Neural crest cell (in vitro differentiated cells): ENCODE measurements around the gene SH2D3C. TPM values are rescaled to one million over a fixed set of nuclear protein-coding genes. Genes with fewer than 3 reads are reported as not detected.
A peak's percentile ranks its signal among the peaks of the same experiment; 100 is the strongest.

ENCODE experiments used
- DNase-seq: peaks from one replicate; pipeline ENCODE4 v3.0.0; 2021; ENCODE audit warnings: low read depth, mixed read lengths, low spot score
- H3K27ac Mint-ChIP-seq: one replicate; pipeline ENCODE4 v1.8.0; 2021; ENCODE audit warnings: mild to moderate bottlenecking, mixed read lengths; ENCODE audit not compliant: unreplicated experiment
- H3K27me3 Mint-ChIP-seq: 2 replicates; pipeline ENCODE4 v1.8.0; 2021; ENCODE audit warnings: low read depth, mild to moderate bottlenecking, mixed read lengths
- H3K36me3 Mint-ChIP-seq: 2 replicates; pipeline ENCODE4 v1.8.0; 2021; ENCODE audit warnings: low read depth, mild to moderate bottlenecking, mixed read lengths
- H3K4me1 Mint-ChIP-seq: 2 replicates; pipeline ENCODE4 v1.8.0; 2021; ENCODE audit warnings: mixed read lengths
- H3K4me3 Mint-ChIP-seq: one replicate; pipeline ENCODE4 v1.8.0; 2021; ENCODE audit warnings: mild to moderate bottlenecking, mixed read lengths
- H3K9me3 Mint-ChIP-seq: 2 replicates; pipeline ENCODE4 v1.8.0; 2021; ENCODE audit warnings: mixed read lengths
- CTCF ChIP-seq: fragments of 200-600 bp; sonication (generic); conservative IDR thresholded peaks from 2 replicates; pipeline ENCODE4 v1.5.0; 2021; ENCODE audit warnings: antibody characterized with exemption, mild to moderate bottlenecking
- total RNA-seq: library from RNA; stranded (reverse); gene quantifications from 2 replicates; pipeline ENCODE4 v1.2.1, GENCODE V29; 2021

Gene SH2D3C
- total RNA-seq, 1 donor from 2014 or later, result 7.2 TPM

DNA sequence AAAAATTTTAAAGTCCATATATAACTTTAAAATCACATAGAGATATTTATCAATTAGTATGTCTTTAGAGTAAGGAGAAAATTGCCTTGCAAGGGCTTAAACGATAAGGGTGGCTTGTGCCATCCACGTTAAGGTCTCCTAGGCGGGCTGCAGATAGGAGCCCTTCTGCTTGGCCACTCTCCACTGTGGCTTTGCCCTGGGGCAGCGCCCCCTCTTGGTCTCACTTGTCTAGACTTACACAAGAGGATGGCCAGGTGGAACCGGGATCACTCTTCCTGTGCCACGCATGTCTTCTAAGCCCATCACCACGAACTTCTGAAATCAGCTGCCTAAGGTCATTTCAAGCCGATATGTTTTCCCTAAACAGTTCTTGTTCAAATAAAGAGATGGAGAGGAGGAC lies 27.2 kb upstream of the SH2D3C start:
- peaks cover 5% of the 10 kb centered on the region for H3K36me3 Mint-ChIP-seq
- peak; percentile 50 for TF ChIP-seq CTCF
- peaks cover 12% of the 10 kb centered on the region for H3K4me1 Mint-ChIP-seq
- peak; percentile 48 for DNase-seq
- no peaks in the 10 kb centered on the region for H3K27me3 Mint-ChIP-seq
- H3K9me3 Mint-ChIP-seq, result no peaks in the 10 kb centered on the region
- peak overlapping the region; percentile 17 for H3K4me3 Mint-ChIP-seq
- H3K27ac Mint-ChIP-seq, result no peak overlapping the region

DNA sequence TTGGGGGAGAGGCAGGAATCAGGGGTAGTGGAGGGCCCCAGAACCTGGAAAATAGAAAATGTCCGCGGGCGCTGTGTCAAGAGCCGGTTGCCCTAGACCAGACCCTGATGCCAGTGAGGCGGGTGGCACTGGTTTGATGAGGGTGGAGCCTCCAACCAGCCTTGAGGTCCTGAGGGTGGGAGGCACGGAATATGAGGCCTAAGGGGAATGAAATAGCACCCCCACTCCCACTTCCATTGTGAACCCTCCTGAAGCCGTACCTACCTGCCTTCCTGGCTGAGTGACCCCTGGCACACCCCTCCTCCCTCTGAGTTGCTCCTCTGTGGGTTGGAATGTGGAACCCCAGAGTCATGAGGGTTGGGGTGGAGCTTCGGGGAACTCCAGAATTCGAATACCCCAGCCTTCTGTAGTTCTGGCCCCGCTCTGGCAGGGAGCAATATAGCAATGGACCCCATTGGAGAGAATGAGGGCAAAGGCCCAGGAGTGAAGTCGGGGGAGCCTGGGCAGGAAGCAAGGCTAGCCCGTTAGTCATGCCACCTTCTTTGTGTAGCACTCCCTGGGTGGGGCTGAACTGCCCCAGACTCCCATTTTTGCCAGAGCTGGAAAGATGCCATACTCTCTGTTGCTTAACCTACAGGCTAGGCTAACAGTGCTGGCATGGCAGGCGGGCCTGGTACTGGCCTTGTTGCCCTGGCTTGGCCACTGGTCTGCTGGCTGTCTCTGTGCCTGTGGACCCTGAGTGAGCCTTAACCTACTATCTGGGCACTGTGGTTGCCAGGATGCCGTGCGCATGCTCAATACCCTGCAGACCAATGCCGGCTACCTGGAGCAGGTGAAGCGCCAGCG lies 25.3 kb upstream of the SH2D3C start:
- no peak for TF ChIP-seq CTCF
- H3K27me3 Mint-ChIP-seq, result no peaks in the 10 kb centered on the region
- H3K27ac Mint-ChIP-seq, result peak overlapping the region; percentile 98
- peaks cover 5% of the 10 kb centered on the region for H3K36me3 Mint-ChIP-seq
- H3K4me3 Mint-ChIP-seq, result peak overlapping the region; percentile 99
- no peak for DNase-seq
- H3K4me1 Mint-ChIP-seq, result peaks cover 12% of the 10 kb centered on the region
- no peaks in the 10 kb centered on the region for H3K9me3 Mint-ChIP-seq

- Mint-ChIP-seq H3K4me1 (peaks cover 12% of the 10 kb centered on the region), H3K36me3 (peaks cover 5% of the 10 kb centered on the region), H3K27ac (peak within 1 kb of the TSS; percentile 98), H3K27me3 (no peaks in the 10 kb centered on the region), H3K4me3 (peak within 1 kb of the TSS; percentile 99), H3K9me3 (no peaks in the 10 kb centered on the region)
- TF ChIP-seq CTCF, result no peak
- DNase-seq, result peak; percentile 61
Observed at GRCh38 chr9:127802576-127803443, 24.3 kb upstream of the SH2D3C start, which contains the start of gene FPGS. Gene FPGS (plus strand): TSS chr9:127802882. CDS start chr9:127802925, 43 bp downstream.

DNA sequence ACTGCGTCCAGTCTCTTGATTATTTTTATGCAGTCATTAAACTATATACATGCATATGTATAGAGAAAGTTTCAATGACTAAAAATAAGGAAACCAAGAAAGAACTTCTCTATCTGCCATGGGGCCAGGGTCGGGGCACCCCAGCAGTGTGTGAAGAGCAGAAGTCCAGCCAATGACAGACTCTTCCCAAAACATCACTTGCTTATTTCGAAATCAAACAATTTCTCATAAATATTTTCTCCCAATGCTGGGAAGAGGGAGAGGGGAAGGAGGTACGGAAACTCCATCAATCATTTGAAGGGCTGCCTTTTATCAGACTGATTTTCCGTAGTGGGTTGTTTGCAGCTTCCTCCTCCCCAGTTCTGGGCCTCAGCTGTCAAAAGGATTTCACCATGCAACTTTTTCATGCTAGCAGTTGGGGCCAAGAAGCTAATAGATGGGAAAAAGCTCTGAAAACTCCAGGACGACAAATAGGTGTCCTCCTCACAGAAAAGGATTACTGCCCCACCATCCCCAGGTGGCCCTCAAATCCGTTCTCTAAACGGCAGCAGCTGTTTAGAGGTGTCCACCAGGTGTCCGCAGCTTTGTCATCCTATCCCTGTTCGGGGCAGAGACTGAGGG lies 23.6 kb upstream of the SH2D3C start:
- peaks cover 13% of the 10 kb centered on the region for H3K4me1 Mint-ChIP-seq
- H3K27me3 Mint-ChIP-seq, result no peaks in the 10 kb centered on the region
- H3K4me3 Mint-ChIP-seq, result peak overlapping the region; percentile 99
- no peak for DNase-seq
- peak overlapping the region; percentile 67 for H3K27ac Mint-ChIP-seq
- no peaks in the 10 kb centered on the region for H3K9me3 Mint-ChIP-seq
- TF ChIP-seq CTCF, result peak; percentile 24
- H3K36me3 Mint-ChIP-seq, result peaks cover 5% of the 10 kb centered on the region

DNA sequence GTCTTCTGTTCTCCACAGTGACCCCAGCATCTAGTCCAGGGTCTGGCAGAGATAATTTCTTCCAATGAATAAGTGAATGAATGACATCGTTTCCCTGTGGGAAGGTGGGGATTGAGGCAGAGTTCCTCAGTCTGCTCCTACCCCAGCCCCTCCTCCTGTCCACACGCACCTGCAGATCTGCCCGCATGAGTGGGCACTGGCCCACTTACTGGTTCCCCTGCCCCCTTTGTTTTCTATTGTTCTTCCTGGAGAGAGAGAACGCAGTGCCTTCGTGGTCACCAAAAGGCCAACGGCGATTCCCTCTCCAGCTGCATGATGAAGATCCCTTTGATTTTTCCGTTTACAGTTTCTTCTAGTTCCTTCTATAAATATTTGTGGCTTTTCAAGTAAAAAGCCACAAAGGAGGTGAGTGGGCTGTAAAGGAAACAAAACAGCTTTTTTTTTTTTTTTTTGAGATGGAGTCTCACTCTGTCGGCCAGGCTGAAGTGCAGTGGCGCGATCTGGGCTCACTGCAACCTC lies 18.4 kb upstream of the SH2D3C start:
- TF ChIP-seq CTCF, result no peak
- Mint-ChIP-seq H3K9me3 (no peaks in the 10 kb centered on the region), H3K4me3 (peak overlapping the region; percentile 28), H3K4me1 (peaks cover 8% of the 10 kb centered on the region), H3K27ac (no peak overlapping the region), H3K36me3 (peaks cover 3% of the 10 kb centered on the region), H3K27me3 (no peaks in the 10 kb centered on the region)
- DNase-seq, result no peak
